HTR-8/SVneo (cell line): ENCODE results near the gene ING4.

Source experiments
- DNase-seq: peaks from one replicate; pipeline ENCODE4 v3.0.0; 2011; ENCODE audit warnings: low spot score, mixed read lengths; ENCODE audit not compliant: insufficient read length
- FAIRE-seq: peaks from 2 replicates; lab custom pipeline; 2011; peaks lifted over from hg19 to GRCh38; lab: Jason Lieb, UNC

Gene ING4

GRCh38 chr12:6612652-6613014 is 50.3 kb downstream of the ING4 start:
- no peak for DNase-seq
- FAIRE-seq = no peak

GRCh38 chr12:6612247-6612646 is 50.7 kb downstream of the ING4 start:
- FAIRE-seq = no peak
- no peak for DNase-seq

DNA sequence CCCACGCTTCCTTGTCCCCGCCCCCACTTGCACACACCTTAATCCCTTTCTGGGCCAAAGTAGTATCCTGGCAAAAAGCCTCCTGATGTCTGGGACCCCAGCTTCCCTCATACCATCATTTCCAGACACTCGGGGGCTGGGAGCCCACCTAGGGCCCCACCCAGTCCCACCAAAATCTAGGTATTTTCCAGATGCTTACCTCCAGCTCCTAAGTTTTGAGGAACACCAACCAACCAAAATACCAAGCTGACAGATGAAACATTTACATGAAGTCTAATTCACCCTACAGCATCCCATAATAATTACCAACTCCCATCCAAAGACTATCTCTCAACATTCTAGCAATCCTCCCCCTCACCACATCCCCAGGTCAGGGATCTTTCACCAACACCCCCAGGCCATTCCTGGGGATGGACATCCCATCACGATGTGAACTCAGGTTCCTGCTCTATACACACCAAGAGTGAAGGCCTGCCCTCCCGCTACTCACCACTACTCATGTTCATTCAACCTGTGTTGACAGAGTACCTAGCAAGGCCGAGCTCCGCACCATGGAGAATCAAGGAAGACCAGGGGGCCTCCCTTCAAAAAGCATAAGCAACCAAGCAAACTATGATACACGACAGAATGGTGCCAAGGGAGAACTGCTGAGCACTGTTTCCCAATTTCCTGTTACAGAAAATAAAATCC is 54.2 kb downstream of the ING4 start:
- peak; percentile 40 for DNase-seq
- no peak for FAIRE-seq

GRCh38 chr12:6607751-6608591 is 54.9 kb downstream of the ING4 start:
- FAIRE-seq (peak; percentile 67), DNase-seq (peak; percentile 89)

GRCh38 chr12:6606331-6607131 is 56.4 kb downstream of the ING4 start:
- FAIRE-seq (peak; percentile 36), DNase-seq (peak; percentile 75)

- peak; percentile 49 for DNase-seq
- peak; percentile 64 for FAIRE-seq
Measured at GRCh38 chr12:6605421-6606330, 57.2 kb downstream of the ING4 start.

GRCh38 chr12:6604259-6605029 is 58.5 kb downstream of the ING4 start:
- peak; percentile 52 for FAIRE-seq

GRCh38 chr12:6603095-6603567 is 59.8 kb downstream of the ING4 start:
- DNase-seq = no peak
- no peak for FAIRE-seq

More at GRCh38 chr12:6604259-6605029, 58.5 kb downstream of the ING4 start:
- no peak for DNase-seq

- DNase-seq = no peak
- FAIRE-seq = no peak
Measured at GRCh38 chr12:6602526-6602925, 60.4 kb downstream of the ING4 start.
